Ureter (tissue), 1 donor: ENCODE data around the gene DOCK9. TPM values are rescaled to one million over a fixed set of nuclear protein-coding genes. Genes with fewer than 3 reads are reported as not detected.
"Not testable (repeated sequence)": the region's sequence is repeated elsewhere in the genome, so short reads cannot be mapped to it uniquely, and the experiment has no call there.

Source experiments
- DNase-seq: peaks from one replicate; pipeline ENCODE4 v3.0.0-alpha.2; 2020; ENCODE audit warnings: low spot score
- total RNA-seq: library from RNA; stranded (reverse); gene quantifications from one replicate; pipeline ENCODE4 v1.2.4, GENCODE V29; 2023
- donor health status: DM: yes; HTN: yes; CAD: no.

The DOCK9 gene
- total RNA-seq, 1 donor from 2014 or later: 108 TPM

- no peak for DNase-seq
Measured at GRCh38 chr13:98918771-98919170, 59.1 kb downstream of the DOCK9 start.

GRCh38 chr13:98917116-98917515 lies 60.7 kb downstream of the DOCK9 start:
- no peak for DNase-seq

GRCh38 chr13:98916403-98916802 lies 61.5 kb downstream of the DOCK9 start:
- DNase-seq: no peak

- no peak for DNase-seq
Measured at GRCh38 chr13:98915981-98916380, 61.9 kb downstream of the DOCK9 start.

- no peak for DNase-seq
Measured at GRCh38 chr13:98915563-98915962, 62.3 kb downstream of the DOCK9 start.

GRCh38 chr13:98913741-98914140 lies 64.1 kb downstream of the DOCK9 start:
- no peak for DNase-seq

GRCh38 chr13:98912846-98913245 lies 65.0 kb downstream of the DOCK9 start:
- no peak for DNase-seq

GRCh38 chr13:98910501-98910951 lies 67.3 kb downstream of the DOCK9 start:
- no peak for DNase-seq

GRCh38 chr13:98909016-98909415 lies 68.8 kb downstream of the DOCK9 start:
- DNase-seq: no peak

- DNase-seq: no peak
Measured at GRCh38 chr13:98906746-98907502, 70.9 kb downstream of the DOCK9 start.

- no peak for DNase-seq
Measured at GRCh38 chr13:98905199-98905598, 72.7 kb downstream of the DOCK9 start.

- no peak for DNase-seq
Measured at GRCh38 chr13:98900442-98900841, 77.4 kb downstream of the DOCK9 start.

- DNase-seq: no peak
Measured at GRCh38 chr13:98897706-98898105, 80.2 kb downstream of the DOCK9 start.

GRCh38 chr13:98896868-98897144 lies 81.1 kb downstream of the DOCK9 start:
- no peak for DNase-seq

GRCh38 chr13:98896083-98896867 lies 81.6 kb downstream of the DOCK9 start:
- DNase-seq: no peak

- DNase-seq: not testable (repeated sequence)
Measured at GRCh38 chr13:98894814-98895213, 83.0 kb downstream of the DOCK9 start.

GRCh38 chr13:98893371-98893770 lies 84.5 kb downstream of the DOCK9 start:
- DNase-seq: no peak

GRCh38 chr13:98892821-98893220 lies 85.0 kb downstream of the DOCK9 start:
- no peak for DNase-seq

- no peak for DNase-seq
Measured at GRCh38 chr13:98892077-98892476, 85.8 kb downstream of the DOCK9 start.

GRCh38 chr13:98890925-98891324 lies 86.9 kb downstream of the DOCK9 start:
- DNase-seq: no peak

- no peak for DNase-seq
Measured at GRCh38 chr13:98890186-98890585, 87.7 kb downstream of the DOCK9 start.

- DNase-seq: no peak
Measured at GRCh38 chr13:98889419-98890085, 88.3 kb downstream of the DOCK9 start.

- no peak for DNase-seq
Measured at GRCh38 chr13:98888890-98889279, 89.0 kb downstream of the DOCK9 start.
